SU-DHL-6 (cell line): ENCODE results near the gene CHL1.

ENCODE experiments used
- EZH2phosphoT487 ChIP-seq: fragments of 200-600 bp; sonication (generic), shearing (Covaris generic); conservative IDR thresholded peaks from 2 replicates; pipeline ENCODE4 v1.6.1; 2018; ENCODE audit warnings: mild to moderate bottlenecking, antibody characterized with exemption, low read length, moderate library complexity, mixed read lengths
- TF ChIP-seq, protein P1 (sequence below): fragments of 200-600 bp; sonication (generic); IDR thresholded peaks from one replicate; pipeline ENCODE4 v1.5.1; 2017; ENCODE audit warnings: antibody characterized with exemption, mild to moderate bottlenecking, low read length, moderate library complexity; ENCODE audit not compliant: insufficient read depth, poor library complexity, severe bottlenecking

DNA sequence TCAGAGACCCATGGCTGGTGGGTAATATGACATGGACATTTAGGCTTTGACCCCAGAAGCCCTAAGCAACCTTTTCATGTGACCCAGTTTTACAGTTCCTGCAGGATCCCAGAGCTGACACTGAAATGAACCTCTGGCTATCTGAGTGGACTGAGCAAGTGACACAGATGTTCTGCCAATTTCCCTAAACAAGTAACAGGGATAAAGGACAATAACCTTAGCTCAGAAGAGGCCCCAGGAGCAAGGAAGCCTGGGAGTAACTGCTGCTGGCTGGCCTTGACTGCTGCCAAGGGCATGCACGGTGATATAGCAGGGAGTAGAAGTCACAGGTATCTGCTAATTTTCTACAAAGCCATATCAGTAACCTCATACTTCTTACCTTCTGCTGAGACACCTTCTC, 177.9 kb downstream of the CHL1 start:
- TF ChIP-seq, protein P1, sequence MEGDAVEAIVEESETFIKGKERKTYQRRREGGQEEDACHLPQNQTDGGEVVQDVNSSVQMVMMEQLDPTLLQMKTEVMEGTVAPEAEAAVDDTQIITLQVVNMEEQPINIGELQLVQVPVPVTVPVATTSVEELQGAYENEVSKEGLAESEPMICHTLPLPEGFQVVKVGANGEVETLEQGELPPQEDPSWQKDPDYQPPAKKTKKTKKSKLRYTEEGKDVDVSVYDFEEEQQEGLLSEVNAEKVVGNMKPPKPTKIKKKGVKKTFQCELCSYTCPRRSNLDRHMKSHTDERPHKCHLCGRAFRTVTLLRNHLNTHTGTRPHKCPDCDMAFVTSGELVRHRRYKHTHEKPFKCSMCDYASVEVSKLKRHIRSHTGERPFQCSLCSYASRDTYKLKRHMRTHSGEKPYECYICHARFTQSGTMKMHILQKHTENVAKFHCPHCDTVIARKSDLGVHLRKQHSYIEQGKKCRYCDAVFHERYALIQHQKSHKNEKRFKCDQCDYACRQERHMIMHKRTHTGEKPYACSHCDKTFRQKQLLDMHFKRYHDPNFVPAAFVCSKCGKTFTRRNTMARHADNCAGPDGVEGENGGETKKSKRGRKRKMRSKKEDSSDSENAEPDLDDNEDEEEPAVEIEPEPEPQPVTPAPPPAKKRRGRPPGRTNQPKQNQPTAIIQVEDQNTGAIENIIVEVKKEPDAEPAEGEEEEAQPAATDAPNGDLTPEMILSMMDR: no peak
- no peak for TF ChIP-seq EZH2phosphoT487
